Natural killer cell (primary cell): Measurements from ENCODE around the gene GPLD1. TPM values are rescaled to one million over a fixed set of nuclear protein-coding genes. Genes with fewer than 3 reads are reported as not detected.

Experiments used
- ATAC-seq, 3 donors: fragments of 150-1000 bp in 2 of 3; fragments of 200-7000 bp in 1 of 3; cut with Tn5 transposase; 1 replicate in 1 of 3; 2 replicates in 2 of 3; pipeline ENCODE4 v1.10.0; 2021; ENCODE audit warnings: mild to moderate bottlenecking in 2 of 3, moderate library complexity in 2 of 3
- DNase-seq, 2 donors: peaks; one replicate each; pipeline versions ENCODE4 v3.0.0 to v3.0.0-alpha.2; 2013 to 2021; ENCODE audit warnings: mixed read lengths in 1 of 2
- H3K27ac ChIP-seq: one replicate; pipeline ENCODE4 v1.5.1; 2013; ENCODE audit warnings: mild to moderate bottlenecking, low read length
- H3K27me3 ChIP-seq: one replicate; pipeline ENCODE4 v1.6.1; 2013; ENCODE audit warnings: low read length; ENCODE audit not compliant: control insufficient read depth, insufficient read depth
- H3K36me3 ChIP-seq: one replicate; pipeline ENCODE4 v1.6.1; 2013; ENCODE audit warnings: low read length; ENCODE audit not compliant: control insufficient read depth, insufficient read depth
- H3K4me1 ChIP-seq: one replicate; pipeline ENCODE4 v1.6.1; 2013; ENCODE audit warnings: low read length; ENCODE audit not compliant: control insufficient read depth, insufficient read depth
- H3K4me3 ChIP-seq: one replicate; pipeline ENCODE4 v1.5.1; 2013; ENCODE audit warnings: low read length
- H3K9me3 ChIP-seq: one replicate; pipeline ENCODE4 v1.6.1; 2013; ENCODE audit warnings: low read length; ENCODE audit not compliant: control insufficient read depth, insufficient read depth
- H3K27ac Mint-ChIP-seq, 2 donors: one replicate each; pipeline ENCODE4 v1.8.0; 2022; ENCODE audit warnings: mild to moderate bottlenecking in 2 of 2, mixed read lengths in 2 of 2, moderate library complexity in 1 of 2
- H3K27me3 Mint-ChIP-seq, 2 donors: one replicate each; pipeline ENCODE4 v1.8.0; 2022; ENCODE audit warnings: low read depth in 2 of 2, mixed read lengths in 2 of 2
- H3K36me3 Mint-ChIP-seq: one replicate; pipeline ENCODE4 v1.8.0; 2022; ENCODE audit warnings: mixed read lengths
- H3K4me1 Mint-ChIP-seq, 2 donors: one replicate each; pipeline ENCODE4 v1.8.0; 2022; ENCODE audit warnings: mixed read lengths in 2 of 2
- H3K4me3 Mint-ChIP-seq: one replicate; pipeline ENCODE4 v1.8.0; 2022; ENCODE audit warnings: mild to moderate bottlenecking, moderate library complexity, mixed read lengths
- H3K9me3 Mint-ChIP-seq, 2 donors: one replicate each; pipeline ENCODE4 v1.8.0; 2022; ENCODE audit warnings: mixed read lengths in 2 of 2
- CTCF ChIP-seq: fragments of 200-600 bp; IDR thresholded peaks from one replicate; pipeline ENCODE4 v1.8.0; 2022; ENCODE audit warnings: antibody characterized with exemption
- WGBS: methylation state at CpG from one replicate; pipeline ENCODE4 v1.1.7; 2013; ENCODE audit warnings: missing lambda C conversion rate; ENCODE audit not compliant: insufficient coverage; 5-methylcytosine and 5-hydroxymethylcytosine counted together
- intact Hi-C: fragments of 100-400 bp; cut with micrococcal nuclease; formaldehyde crosslinking; loops from one replicate; pipeline ENCODE4 v1.14.2; 2022
- total RNA-seq, 4 donors: library from RNA; stranded (reverse); fragments of 120-200 nt in 1 of 4; gene quantifications; one replicate each; pipeline versions ENCODE4 v1.2.3 to v1.2.4, GENCODE V29; 2013 to 2022

GPLD1 gene
- total RNA-seq, 3 donors from 2014 or later (not counting 1 experiment from before 2014, with no cell fraction given) = 0.86 to 1.3 (median 0.88) TPM

GRCh38 chr6:24382220-24382540 is 107.2 kb downstream of the GPLD1 start:
- no peak for TF ChIP-seq CTCF
- no peak for ATAC-seq

GRCh38 chr6:24381476-24382219 is 107.7 kb downstream of the GPLD1 start:
- no peak for TF ChIP-seq CTCF
- Mint-ChIP-seq H3K4me3 (no peak overlapping the region), H3K9me3 (no peaks in the 10 kb centered on the region), H3K36me3 (no peaks in the 10 kb centered on the region), H3K27ac (no peak overlapping the region), H3K27me3 (peaks cover 17 to 18% of the 10 kb centered on the region in 2 donors), H3K4me1 (no peaks in the 10 kb centered on the region)
- no peaks in the 10 kb centered on the region for H3K4me1 ChIP-seq
- H3K36me3 ChIP-seq = no peaks in the 10 kb centered on the region
- H3K27me3 ChIP-seq = peaks cover 2% of the 10 kb centered on the region
- no peak for DNase-seq
- intact Hi-C loops = no loop called here
- WGBS = 97% methylated on average over 3 of the region's 4 CpGs
- no peaks in the 10 kb centered on the region for H3K9me3 ChIP-seq
- no peak overlapping the region for H3K27ac ChIP-seq
- no peak overlapping the region for H3K4me3 ChIP-seq
- no peak for ATAC-seq

More at GRCh38 chr6:24382220-24382540, 107.2 kb downstream of the GPLD1 start:
- intact Hi-C loops = no loop called here
- Histone ChIP-seq H3K4me1 (no peaks in the 10 kb centered on the region), H3K36me3 (no peaks in the 10 kb centered on the region), H3K27me3 (peaks cover 2% of the 10 kb centered on the region), H3K4me3 (no peak overlapping the region), H3K9me3 (no peaks in the 10 kb centered on the region), H3K27ac (no peak overlapping the region)
- no peak overlapping the region for H3K4me3 Mint-ChIP-seq
- H3K27me3 Mint-ChIP-seq = peaks cover 17 to 18% of the 10 kb centered on the region in 2 donors
- DNase-seq = no peak
- WGBS = 100% methylated on average over 1 of the region's 1 CpG
- no peak overlapping the region for H3K27ac Mint-ChIP-seq
- no peaks in the 10 kb centered on the region for H3K9me3 Mint-ChIP-seq
- no peaks in the 10 kb centered on the region for H3K36me3 Mint-ChIP-seq
- H3K4me1 Mint-ChIP-seq = no peaks in the 10 kb centered on the region

- Histone ChIP-seq H3K9me3 (no peaks in the 10 kb centered on the region), H3K27me3 (peaks cover 2% of the 10 kb centered on the region), H3K4me1 (no peaks in the 10 kb centered on the region), H3K4me3 (no peak overlapping the region), H3K36me3 (no peaks in the 10 kb centered on the region), H3K27ac (no peak overlapping the region)
- no peak overlapping the region for H3K4me3 Mint-ChIP-seq
- TF ChIP-seq CTCF = no peak
- ATAC-seq (no peak), DNase-seq (no peak)
- no peak overlapping the region for H3K27ac Mint-ChIP-seq
- peaks cover 18 to 19% of the 10 kb centered on the region in 2 donors for H3K27me3 Mint-ChIP-seq
- WGBS = 75% methylated on average over 1 of the region's 1 CpG
- H3K9me3 Mint-ChIP-seq = no peaks in the 10 kb centered on the region
- H3K36me3 Mint-ChIP-seq = no peaks in the 10 kb centered on the region
- intact Hi-C loops = no loop called here
- H3K4me1 Mint-ChIP-seq = no peaks in the 10 kb centered on the region
Observed at GRCh38 chr6:24378473-24379097, 110.8 kb downstream of the GPLD1 start.

Other genes with a start within 250 kb of the GPLD1 start
- not detected for gene DCDC2, start 131.5 kb downstream of the GPLD1 start, total RNA-seq
- gene MRS2, start 86.6 kb downstream of the GPLD1 start, total RNA-seq = 10 to 100 TPM in 2 of 3 donors, 1 to 10 TPM in 1; 9.0 to 12.8 (median 10.8) TPM
- 1 to 10 TPM; 4.8 to 7.5 (median 6.8) TPM for gene ALDH5A1, start 5.4 kb upstream of the GPLD1 start, total RNA-seq
- under 1 TPM in 1 of 3 donors, not detected in 2; 0.08 TPM for gene KIAA0319, start 156.6 kb upstream of the GPLD1 start, total RNA-seq
- 10 to 100 TPM; 43.2 to 51.9 (median 49.5) TPM for gene TDP2, start 177.3 kb upstream of the GPLD1 start, total RNA-seq
- gene ACOT13, start 177.5 kb upstream of the GPLD1 start, total RNA-seq = 1 to 10 TPM; 3.2 to 4.3 (median 4.2) TPM
- gene C6orf62, start 229.6 kb upstream of the GPLD1 start, total RNA-seq = 100 to 1,000 TPM; 129 to 163 (median 130) TPM